Measurements from ENCODE around the gene DNAAF3.
"Not testable (repeated sequence)": the region's sequence is repeated elsewhere in the genome, so short reads cannot be mapped to it uniquely, and the experiment has no call there.

DNAAF3 gene

DNA sequence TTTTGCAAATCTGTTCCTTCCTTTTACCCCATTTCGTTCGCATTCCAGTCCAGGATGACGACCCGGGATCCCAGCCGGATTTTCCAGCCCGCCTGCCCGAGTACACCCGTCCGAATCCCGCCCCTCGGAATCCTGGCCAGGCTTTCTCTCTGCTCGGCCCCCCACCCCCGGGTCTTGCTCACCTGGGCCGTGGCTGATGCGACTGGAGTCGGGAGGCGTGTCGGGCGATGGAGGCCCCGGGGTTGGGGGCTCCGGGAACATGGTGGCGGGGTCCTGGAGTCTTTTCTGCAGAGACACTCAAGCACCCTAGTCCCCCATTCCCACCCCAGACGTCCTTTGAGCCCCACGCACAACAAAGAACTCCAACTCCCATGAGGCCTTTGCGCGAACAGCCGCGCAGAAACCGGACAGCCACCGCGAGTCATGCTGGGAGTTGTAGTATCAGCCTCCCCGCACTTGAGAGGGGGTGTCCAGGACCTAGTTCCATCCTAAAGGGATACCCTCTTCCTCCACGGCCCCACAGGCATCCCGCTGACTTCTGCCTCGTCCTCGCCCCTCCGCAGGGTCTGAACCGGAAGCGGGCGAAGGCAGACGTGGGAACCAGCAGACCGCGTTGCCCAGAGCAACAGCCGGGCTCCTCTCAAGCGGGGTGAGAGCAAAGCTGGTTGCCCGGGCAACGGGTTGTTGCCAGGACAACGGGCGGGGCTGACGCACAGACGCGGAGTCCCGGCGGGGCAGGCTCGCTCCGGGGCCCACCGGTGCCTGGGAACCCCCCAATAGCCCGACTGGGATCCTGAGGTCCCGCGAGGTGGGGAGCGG is 12.6 kb upstream of the DNAAF3 start:
- DNase-seq, result peak; percentile 83 to 97 (median 93)
- intact Hi-C loops (cut with DNase I), result no loop called here

DNA sequence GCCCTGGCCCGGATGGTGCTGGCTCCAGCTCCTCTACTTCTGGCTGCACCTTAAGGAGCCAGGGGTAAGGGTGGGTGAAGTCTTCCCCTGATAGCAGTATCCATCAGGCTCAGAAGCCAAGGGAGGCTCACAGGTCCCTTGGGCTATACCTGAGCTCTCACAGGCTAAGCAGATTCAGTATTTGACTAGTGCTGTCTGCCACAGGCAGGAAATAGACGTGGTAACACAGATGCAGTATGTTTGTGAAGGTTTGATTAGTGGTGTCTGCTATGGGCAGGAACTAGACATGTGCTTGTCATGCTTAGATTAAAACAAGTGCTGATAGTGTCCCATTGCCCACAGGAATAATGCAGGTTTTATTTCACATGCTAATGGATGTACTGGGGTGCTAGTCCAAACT is 9.7 kb upstream of the DNAAF3 start:
- intact Hi-C loops (cut with DNase I), result no loop called here
- no peak for DNase-seq

DNA sequence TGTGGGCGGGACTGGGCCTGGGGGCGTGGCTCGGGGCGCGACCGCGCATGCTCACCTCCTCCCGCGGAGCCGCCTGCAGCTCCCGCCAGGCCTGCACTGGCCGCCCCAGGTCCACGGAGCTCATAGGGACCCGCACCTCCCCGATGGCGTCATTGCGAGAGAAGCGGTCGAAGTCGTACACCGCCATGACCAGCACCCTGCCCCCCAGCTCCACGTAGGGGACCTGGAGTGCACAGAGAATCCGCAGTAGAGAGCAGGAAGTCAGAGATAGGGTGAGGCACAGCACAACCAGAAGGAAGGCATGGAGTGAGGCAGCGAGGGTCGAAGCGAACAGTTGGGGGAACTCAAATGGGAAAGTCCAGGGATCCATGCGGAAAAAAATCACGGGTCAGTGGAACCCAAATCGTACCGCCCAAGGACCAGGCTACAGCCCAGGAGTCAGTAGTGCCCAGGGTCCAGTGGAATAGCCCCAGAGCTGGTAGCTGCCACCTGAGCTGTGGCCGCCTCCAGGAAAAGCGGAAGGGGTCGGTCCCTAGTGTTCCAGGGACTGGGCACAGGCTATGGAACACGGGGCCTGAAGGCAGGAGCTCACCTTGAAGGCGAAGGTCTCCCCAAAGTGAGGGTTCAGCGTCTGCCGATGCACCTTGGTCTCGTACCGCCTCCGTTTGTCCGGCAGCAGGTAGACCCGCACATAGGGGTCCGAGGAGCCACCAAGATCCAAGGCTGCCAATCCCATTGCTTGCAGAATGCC is 8.9 kb upstream of the DNAAF3 start:
- intact Hi-C loops (cut with DNase I), result no loop called here
- DNase-seq, result peak in 26 of 42 donors; percentile 20 to 75 (median 51)

- no peak for DNase-seq
- intact Hi-C loops (cut with DNase I), result no loop called here
These were observed 8.2 kb upstream of the DNAAF3 start for GRCh38 chr19:55174425-55175116.

- DNase-seq, result peak in 30 of 42 donors; percentile 23 to 78 (median 56)
- intact Hi-C loops (cut with DNase I), result no loop called here
These were observed 7.4 kb upstream of the DNAAF3 start for GRCh38 chr19:55173714-55174409.

DNA sequence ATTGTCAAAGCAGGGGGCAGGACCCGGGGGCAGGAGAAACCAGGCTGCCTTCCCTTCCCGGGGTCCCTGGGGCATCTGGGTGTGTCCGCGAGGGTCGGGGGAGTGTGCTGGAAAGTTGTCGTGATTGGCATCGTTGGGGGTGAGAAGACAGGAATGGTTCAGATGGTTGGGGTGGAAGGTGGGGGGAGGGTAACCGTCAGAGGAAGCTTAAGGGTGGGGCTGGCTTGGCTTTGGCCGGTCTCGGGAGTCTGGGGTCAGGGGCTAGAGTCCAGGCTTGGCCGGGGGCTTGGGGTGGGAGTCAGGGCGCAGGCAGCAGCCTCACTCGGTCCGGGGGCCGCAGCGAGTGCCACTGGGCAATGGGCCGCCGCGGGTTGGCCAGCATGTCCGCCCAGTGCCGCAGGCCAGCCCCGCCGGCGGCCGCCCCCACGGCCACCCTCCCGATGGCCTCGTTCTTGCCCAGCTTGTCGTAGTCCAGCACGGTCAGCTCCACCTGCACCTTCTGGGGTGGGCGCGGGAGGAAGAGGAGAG is 6.8 kb upstream of the DNAAF3 start:
- DNase-seq, result no peak
- intact Hi-C loops (cut with DNase I), result no loop called here

- intact Hi-C loops (cut with DNase I), result no loop called here
- DNase-seq, result no peak
These were observed 6.3 kb upstream of the DNAAF3 start for GRCh38 chr19:55172741-55173140.

DNA sequence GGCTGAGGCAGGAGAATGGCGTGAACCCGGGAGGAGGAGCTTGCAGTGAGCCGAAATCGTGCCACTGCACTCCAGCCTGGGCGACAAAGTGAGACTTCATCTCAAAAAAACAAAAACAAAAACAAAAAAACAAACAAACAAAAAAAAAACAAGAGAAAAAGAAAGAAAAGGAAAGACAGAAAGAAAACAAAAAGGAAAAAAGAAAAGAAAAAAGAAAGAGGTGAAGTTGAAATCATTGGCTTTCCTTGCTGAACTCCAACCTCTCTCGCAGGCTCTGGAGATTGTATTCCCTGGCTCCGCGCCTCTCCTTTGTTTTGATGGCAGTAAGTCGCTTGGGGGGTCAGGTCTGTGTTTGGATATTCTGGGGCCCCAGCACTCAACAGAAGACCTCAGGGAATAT is 5.9 kb upstream of the DNAAF3 start:
- intact Hi-C loops (cut with DNase I); DNase-seq: not testable (repeated sequence)

DNA sequence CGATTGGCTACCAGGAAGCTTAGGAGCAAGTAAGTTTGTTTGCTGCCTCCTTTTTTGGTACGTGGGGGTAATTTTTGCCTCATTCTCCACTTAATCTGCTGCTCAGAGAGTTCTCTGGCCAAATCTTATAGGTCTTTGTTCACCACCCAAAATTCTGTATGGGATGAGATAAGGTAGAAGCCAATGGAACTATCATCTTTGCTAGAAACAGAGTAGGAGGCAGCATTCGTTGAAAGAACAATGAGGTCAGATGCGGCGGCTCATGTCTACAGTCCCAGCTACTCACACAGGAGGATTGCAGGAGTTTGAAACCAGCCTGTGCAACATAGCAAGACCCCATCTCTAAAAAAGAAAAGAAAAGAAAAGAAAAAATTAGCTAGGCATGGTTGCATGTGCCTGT is 5.0 kb upstream of the DNAAF3 start:
- peak in 5 of 42 donors; percentile 33 to 62 (median 41) for DNase-seq
- intact Hi-C loops (cut with DNase I), result no loop called here

DNA sequence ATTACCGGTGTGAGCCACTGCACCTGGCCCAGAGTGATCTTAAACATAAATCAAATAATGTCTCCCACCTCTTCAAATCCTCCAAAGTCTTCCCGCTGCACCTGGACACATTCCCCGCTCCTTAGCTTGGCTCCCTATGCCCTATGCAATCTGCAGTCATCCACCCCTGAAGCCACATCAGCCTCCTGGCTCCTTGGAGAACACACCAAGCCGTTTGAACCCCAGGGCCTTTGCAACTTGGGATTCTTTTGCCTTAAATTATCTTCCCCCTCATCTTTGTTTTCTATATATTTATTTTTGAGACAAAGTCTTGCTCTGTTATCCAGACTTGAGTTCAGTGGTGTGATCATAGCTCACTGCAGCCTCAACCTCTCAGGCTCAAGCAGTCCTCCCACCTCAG is 2.7 kb upstream of the DNAAF3 start:
- no peak for DNase-seq
- intact Hi-C loops (cut with DNase I), result no loop called here

DNA sequence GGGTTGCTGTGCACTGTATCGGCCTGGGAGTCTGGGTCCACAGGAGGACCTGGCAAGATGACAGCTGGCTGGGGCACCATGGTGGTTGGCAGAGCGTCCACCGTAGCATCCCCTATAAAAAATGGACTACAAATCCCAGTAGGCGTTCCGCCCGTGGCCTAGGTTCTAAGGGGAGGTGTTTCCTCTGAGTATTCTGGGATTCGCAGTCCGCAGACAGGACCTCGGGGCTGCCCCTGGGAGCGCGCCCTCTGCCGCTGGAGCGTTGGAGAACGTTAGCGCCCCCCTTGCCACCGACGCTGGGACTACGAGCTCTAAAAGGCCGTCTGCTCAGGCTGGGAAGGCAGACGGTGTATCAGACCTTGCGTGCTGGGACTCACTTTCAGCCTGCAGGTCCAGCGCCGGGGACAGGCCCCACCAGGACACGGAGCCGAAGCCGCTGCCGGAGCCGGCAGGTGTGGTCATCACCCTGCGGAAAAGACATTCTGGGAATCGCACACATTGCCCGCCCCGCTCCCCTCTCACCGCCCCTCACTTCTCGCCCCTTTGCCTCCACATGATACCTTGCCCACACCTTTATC is 372 bp downstream of the DNAAF3 start:
- peak in 39 of 42 donors; percentile 10 to 81 (median 63) for DNase-seq
- intact Hi-C loops (cut with DNase I), result no loop called here

GRCh38 chr19:55161571-55162322 is 4.7 kb downstream of the DNAAF3 start:
- intact Hi-C loops (cut with DNase I), result no loop called here
- no peak for DNase-seq

DNA sequence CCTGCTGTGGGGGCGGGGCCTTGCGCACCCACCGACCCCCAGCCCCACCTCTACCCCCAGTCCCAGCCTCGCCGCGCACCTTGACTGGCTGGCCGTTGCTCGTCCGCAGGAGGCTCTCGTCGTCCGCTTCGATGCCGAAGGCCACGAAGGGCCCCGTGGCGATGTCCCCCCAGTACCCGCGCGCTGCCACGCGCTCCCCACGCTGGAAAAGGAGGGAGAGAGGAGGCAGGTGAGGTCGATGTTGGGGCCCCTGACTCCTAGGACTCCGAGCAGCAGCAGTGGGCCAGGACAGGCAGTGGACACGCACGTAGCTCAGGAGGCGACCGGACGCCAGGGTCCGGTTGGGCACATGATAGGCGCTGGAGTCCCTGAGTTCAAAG is 5.4 kb downstream of the DNAAF3 start:
- intact Hi-C loops (cut with DNase I), result no loop called here
- no peak for DNase-seq

- peak; percentile 40 to 84 (median 70) for DNase-seq
- intact Hi-C loops (cut with DNase I), result no loop called here
These were observed 6.1 kb downstream of the DNAAF3 start for GRCh38 chr19:55160128-55160985.

GRCh38 chr19:55158848-55159749 is 7.3 kb downstream of the DNAAF3 start:
- DNase-seq, result no peak
- intact Hi-C loops (cut with DNase I), result no loop called here

GRCh38 chr19:55158423-55158822 is 8.0 kb downstream of the DNAAF3 start:
- intact Hi-C loops (cut with DNase I), result no loop called here
- no peak for DNase-seq
